NCI-H82 treated with DMSO at 0.1 percent for 48 hours (cell line): Measurements from ENCODE around the gene HAUS3.
A peak's percentile ranks its signal among the peaks of the same experiment; 100 is the strongest.

Experiments used
- DNase-seq: peaks from one replicate; lab custom pipeline; 2025; ENCODE audit not compliant: unreplicated experiment; lab: John Stamatoyannopoulos, UW

The HAUS3 gene, protein sequence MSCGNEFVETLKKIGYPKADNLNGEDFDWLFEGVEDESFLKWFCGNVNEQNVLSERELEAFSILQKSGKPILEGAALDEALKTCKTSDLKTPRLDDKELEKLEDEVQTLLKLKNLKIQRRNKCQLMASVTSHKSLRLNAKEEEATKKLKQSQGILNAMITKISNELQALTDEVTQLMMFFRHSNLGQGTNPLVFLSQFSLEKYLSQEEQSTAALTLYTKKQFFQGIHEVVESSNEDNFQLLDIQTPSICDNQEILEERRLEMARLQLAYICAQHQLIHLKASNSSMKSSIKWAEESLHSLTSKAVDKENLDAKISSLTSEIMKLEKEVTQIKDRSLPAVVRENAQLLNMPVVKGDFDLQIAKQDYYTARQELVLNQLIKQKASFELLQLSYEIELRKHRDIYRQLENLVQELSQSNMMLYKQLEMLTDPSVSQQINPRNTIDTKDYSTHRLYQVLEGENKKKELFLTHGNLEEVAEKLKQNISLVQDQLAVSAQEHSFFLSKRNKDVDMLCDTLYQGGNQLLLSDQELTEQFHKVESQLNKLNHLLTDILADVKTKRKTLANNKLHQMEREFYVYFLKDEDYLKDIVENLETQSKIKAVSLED

DNA sequence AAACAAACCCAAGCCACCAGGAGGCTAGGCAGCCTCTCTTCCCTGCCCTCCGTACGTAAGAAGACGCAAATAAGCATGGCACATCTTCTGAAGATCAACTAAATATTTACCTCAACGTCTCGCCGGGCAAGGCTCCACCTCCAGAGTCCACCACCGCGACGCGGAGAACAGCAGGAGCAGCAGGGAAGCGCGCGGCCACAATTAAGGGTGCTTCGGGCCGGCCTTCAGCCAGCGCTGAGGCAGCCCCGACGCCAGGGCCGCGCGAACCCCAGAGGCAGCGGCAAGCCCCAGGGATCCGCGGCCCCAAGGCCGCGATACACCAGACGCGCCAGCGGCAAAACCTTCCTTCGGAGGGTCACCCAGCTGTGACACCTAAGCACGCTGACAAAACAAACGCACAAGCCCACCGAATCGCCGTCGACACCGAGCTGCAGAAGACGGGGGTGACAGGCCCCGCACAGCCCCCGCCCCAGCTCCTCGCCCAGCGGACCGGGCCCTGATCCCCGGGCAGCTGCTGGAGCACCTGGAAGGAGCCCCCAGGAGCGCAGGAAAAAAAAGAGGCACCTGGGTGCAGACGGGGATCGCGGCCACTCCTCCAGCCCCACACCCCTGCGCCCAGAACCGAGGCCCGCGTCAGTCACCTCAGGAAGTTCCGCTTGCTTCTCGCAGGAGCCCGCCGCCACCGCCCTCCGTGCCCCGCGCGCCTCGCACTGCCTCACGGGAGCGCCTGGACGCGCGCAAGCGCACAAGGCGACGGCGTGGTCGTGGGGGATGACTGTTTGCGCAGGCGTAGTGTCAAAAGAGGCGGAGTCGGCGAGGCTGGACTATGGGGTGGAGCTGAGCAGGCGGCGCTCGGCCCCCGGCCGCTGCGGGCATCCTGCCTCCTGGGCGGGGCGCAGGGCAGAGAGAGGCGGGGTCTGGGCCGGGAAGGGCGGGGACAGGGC, at the start of gene HAUS3, which contains the start of gene POLN:
TSS of gene HAUS3 (minus strand) at position 712 of the 944 bp plus-strand sequence. CDS start 1,175 bp downstream, outside the sequence.
TSS of gene POLN (minus strand) at position 712 of the 944 bp plus-strand sequence. CDS start 12,890 bp downstream, outside the sequence.
- DNase-seq: peak; percentile 74

DNA sequence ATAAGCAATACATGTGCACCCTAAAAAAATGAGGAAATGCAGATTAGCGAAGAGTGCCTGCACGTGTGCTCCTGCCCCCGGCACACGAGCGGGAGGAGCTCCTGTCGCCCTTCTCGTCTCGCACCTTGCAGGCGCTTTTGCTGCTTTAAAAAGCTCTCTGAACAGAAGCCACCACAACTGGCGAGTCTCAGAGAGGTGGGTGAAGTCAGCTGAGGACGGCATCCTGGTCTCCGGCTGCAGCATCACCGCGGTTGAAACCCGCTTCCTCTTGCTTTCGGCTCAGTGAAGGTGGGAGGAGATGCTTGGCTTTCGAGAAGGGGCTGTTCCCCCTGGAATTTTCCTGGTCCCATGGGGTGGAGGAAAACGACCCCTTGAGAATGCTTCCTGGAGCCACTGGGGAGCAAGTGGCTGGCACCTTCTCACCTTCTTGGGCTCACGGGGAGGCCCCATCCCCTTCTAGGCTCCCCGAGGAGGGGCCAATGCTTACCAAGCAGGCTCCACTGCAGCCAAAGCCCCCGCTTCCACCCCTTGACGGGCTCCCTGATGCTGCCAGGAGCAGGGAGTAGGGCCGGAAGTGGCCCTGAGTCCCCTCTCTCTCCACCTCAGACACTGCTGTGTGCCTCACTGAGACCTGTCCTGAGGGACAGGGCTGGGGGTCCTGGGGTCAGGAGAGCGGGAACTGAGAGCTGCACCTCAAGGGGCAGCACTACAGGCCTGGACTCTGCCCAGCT, 49.2 kb upstream of the HAUS3 start:
- no peak for DNase-seq

DNA sequence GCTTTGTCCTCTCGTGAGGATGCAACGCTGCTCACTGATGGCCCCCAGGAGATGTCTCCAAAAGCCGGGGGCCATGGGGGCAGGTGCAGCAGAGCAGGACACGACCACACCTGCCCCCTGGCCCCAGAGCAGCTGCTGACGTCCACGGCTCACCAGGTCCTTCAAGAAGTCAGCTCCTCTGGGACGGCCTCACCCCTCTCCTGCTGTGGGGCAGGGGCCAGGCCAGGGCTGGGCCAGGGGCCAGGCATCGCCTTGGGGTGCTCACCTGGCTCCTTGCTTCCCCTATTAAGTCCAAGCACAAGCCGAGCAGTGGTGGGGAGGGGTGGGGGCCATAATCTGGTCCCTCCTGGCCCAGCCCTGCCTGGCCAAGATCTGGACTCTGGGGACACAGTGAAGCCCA, 48.6 kb upstream of the HAUS3 start:
- no peak for DNase-seq

DNA sequence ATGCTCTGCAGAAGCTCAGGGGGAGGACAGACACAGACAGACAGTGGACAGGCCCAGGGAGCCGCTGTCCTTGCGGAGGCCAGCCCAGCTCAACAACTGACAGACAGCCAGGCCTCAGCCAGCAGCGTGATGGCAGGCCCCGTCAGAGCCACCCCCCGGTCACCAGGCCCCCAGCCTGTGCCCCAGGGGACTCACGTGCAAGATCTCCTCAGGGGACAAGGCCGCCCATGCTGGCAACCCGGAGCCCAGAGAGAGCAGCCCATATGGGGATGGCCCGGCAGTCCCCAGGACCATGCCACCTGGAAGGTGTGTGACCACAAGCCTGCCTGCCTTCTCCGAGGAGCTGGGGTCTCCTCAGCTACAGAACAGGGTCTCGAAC, 48.0 kb upstream of the HAUS3 start:
- no peak for DNase-seq

DNA sequence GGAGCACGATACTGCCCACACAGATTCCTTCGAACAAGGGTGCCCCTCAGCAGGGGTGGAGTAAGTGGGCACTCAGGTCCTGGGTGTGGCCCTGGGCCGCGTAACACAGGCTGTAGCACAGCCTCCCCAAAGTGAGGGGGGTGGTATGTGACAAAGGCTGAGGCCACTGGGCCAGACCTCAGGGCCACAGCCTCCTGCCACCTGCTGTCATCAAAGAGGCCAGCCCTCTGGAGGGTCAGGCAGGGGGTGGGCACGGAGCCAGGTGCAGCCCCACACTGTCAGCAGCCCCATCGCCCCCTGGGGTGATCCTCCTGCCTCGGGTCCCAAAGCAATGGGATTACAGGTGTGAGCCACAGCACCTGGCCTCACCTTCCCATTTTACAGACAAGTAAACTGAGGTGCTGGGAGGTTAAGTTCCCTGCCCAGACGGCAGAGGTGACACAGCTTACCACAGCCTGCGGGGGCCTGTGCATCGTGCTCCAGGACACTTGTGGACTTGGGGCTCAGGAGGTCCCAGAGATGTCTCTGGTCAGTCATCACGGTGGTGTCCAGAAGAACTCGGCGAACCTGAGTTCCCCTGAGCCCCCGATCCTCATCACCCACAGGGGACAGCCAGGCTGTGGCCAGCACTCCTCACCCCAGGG, 47.5 kb upstream of the HAUS3 start:
- DNase-seq: no peak

DNA sequence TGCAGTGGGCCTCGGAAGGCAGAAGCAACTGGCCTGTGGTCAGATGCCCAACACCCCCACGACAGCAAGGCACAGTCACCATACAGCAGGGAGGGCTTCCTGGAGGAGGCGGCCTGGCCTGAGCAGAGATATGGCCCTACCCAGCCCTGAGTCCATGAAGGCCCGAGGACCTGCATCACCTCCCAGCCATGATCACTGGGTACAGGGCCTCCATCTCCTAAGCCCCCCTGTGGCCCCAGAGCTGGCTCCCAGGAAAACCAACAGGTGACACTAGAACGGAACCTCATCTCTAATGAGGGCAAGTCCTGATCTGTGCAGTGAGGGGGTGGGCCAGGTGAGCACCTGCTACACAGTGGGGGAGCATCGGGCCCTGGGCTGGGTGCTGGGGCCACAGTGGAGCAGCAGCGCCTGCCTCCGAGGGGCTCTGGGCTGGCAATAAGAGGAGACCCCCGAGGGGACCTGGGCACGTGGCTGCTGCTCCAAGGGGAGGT, 46.2 kb upstream of the HAUS3 start:
- DNase-seq: no peak

DNA sequence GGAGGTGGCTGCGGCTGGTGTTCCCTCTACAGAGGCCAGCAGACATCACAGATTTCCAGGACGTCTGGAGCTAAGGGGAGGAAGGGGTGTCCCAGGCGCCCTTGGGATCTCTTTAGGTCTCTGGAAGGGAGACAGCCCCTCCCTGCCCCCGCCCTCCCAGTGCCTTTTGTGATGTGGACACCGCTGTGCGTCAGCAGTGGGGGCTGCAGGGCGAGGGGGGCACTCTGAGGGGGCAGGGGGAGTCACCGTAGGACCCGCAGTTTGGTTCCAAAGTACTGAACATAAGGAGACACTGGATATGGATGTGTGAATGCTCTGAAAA, 45.6 kb upstream of the HAUS3 start:
- DNase-seq: no peak

DNA sequence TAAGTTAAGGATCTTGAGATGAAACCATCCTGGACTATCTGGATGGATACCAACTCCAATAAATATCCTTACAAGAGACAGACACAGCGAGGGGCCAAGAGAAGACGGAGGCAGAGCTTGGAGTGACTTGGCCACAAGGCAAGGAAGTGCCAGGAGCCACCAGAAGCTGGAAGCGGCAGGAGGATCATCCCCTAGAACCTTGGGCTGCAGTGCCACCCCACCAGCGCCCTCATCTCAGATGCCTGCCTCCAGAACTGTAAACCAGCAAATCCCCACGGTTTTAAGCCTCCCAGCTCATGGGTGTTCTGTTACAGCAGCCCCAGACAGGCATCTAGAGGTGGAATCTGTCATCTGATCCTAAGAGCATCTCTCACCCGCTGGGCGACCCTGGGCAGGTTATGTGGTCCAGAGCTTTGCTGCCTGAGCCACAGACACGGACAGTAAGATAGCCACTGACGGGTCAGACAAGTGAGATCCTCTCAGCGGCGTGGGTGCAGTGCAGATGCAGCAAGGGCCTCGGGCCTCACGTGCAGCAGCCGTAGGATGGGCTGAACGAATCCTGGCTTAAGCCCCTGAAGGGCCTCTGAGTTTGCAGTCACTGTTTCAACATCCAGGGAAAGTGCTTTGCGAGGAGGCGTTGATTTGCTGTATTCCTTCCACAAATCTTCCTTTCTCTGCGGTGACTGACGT, 45.1 kb upstream of the HAUS3 start:
- no peak for DNase-seq

DNA sequence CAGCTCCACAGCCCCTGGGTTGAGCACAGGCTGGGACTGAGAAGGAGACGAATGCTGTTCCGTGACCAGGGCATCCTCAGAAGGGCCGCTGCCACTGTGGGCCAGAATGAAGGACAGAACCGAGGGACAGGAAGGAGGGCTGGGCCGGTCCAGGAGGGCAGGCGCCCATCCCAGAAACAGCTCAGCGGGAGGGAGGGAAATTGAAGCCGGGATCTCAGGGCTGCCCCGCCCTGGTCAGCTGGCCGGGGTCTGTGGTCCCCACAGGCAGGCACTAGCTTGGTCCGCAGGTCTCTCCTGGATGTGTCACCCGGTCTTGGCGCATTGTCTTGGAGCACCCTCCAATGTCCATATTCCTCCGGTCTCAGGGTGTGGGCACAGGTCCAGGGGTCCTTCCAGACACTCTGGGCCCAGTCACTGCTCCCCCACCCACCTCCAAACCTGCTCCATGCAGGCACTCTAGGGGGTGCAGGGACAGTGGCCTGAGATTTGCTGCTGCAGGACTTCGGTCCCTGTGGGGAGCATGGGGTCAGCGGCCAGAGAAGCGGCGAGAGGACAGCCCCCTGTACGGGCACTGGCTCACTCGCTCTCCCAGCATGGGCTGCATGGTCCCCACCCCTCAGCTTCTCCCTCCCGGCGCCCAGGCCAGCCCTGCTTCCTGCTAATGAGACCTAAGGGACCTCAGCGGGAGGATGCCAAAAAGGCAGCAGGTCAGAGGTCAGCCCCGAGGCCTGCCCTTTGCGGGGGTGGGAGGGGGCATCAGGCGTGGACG, 43.9 kb upstream of the HAUS3 start:
- DNase-seq: no peak

DNA sequence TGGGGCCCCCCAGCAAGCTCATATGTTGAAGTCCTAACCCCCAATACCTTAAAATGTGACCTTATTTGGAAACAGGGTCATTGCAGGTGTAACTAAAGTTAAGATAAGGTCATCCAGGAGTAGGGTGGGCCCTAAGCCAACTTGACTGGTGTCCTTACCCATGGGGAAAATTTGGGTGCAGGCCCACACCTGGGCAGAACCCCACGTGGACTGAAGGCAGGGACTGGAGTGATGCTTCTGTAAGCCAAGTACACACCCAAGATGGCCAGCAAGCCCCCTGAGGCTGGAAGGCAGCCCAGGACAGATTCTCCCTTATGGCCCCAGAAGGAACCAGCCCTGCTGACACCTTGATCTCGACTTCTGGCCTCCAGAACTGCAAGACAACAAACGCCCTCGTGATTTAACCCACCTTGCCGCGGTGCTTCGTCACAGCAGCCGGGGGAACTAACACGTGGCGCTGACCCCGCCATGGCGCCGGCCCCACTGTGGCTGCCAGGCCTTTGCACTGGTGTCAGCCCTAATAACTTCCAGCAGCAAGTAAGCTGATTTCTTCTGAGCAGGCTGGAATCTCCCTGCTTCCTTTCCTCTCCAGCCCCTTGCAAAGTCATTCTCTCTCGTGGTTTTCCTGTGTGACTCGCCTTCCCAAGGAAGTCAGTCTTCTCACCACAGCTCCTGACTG, 43.2 kb upstream of the HAUS3 start:
- no peak for DNase-seq

DNA sequence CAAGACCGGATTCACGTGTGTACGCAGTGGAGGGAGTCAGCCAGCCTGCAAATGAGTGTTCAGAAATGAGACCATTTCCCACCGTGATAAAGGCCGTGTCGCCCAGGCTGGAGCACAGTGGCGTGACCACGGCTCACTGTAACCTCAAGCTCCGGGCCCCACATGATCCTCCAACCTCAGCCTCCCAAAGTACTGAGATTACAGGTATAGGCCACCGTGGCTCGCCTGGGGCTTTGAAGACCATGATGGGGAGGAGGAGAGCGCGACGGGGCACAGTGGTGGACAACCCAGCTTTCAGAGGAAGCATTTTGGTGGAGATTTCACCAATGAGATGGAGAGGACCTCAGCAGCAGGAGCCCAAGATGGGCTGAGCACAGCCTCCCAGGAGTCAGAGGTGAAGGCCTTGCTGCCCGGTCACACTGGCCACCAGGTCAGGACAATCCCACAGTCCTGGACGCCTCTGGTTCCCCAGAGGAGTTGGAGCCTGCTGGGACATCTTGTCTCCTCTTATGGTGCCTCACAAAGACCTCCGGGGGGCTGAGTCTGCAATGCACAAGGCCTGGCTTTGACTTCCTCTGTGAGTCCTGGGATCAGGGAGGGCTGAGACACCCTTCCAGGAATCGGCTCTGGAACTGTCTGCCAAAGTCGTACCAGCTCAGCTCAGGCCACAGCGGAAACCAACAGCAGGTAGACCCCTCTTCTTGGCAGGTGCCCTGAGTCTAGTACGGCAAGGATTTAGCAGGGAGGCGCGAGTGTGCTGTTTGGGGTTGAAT, 42.4 kb upstream of the HAUS3 start:
- DNase-seq: no peak

DNA sequence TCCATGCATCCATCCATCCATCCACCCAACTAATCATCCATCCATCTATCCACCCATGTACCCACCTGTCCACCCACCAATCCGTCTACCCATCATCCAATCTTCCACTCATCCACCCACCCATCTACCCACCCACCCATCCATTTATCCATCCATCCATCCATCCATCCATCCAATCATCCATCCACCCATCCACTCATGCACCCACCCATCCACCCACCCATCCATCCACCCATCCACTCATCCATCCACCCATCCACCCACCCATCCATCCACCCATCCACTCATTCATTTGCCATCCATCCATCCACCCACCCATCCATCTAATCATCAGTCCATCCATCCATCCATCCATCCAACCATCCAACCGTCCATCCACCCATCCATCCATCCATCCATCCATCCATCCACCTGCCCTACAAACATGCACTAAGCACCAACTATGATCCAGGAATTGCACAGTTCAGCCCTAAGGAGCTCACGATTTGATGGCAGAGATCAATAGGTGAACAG, 41.3 kb upstream of the HAUS3 start:
- no peak for DNase-seq

DNA sequence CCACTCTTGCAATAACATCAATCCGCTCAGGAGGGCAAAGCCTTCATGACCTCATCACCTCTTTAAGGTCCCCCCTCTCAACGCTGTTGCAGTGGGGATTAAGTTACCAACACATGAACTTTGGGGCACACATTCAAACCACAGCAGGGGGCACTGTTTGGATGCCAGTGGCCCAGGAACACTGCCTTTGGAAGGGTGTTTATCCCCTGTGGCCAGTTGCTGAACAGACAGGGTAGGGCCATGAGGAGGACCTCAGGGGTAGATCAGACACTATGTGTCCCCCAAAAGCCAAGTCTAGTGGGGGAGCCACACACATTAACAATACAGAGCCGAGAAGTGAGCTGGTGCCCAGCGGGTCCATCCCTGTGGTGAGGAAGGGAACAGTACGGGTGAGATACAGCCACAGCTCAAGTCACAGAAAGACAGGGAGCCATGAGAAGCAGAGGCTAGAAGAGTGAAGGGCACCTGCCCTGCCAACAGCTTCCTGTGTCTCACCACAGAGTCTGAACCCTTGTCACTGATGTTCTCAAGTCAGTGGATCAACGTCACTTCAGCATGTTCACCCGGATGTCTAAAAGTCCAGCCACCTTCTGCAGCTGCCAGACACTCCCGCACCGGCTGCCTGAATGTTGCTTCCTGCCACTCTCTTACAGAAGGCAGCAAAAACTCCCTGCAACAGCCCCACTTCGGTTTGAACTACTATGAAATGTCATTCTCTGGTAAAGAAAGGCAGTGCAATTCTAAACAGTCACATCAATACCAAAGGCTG, 39.8 kb upstream of the HAUS3 start:
- no peak for DNase-seq

DNA sequence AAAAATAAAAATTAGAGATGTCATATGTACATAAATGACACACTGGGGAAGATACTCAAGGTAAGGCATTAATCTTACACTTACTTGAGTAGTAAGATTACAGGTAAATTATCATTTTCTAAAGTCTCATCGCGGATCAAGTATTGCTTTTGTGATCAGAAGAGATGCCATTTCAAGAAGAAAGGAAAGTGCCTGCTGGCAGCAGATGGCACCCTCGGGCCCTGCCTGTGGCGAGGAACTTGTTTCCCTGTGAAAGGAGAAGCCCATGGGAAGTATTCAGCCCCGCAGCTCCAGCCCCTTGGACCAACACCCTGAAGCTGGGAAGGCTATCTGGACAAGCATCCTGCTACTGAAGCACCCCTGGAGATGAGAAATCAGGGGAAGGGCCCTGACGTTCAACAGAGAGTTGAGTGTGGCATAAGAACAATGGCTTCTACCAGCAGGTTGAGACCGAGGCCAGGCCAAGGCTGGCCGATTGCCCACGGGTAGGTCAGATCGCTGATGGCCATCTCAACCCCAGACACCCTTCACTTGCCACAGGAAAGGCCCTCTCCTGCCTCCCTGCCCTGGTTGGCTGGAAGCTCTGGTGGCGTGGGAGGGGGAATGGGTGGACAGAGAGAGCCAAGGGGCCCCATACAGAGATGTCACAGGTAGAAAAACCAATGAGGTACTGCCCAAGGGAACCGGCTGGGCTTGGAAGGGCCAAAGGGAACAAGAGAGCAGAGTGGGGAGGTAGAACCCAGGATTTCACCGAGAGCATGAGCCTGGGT, 38.8 kb upstream of the HAUS3 start:
- no peak for DNase-seq

DNA sequence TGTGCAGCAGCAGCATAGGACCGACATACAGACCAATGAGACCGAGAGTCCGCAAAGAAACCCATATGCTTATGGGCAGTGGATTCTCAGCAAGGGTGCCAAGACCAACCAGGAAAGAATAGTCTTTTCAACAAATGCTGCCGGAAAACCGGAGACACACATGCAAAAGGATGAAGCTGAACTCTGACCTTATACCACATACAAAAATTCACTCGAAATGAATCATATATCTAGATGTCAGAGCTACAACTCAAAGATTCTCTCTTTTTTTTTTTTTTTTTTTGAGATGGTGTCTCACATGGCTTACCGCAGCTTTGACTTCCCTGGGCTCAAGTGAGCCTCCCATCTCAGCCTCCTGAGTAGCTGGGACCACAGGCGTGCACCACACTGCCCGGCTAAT, 36.0 kb upstream of the HAUS3 start:
- DNase-seq: no peak
